Skeletal muscle satellite cell (primary cell): Measurements from ENCODE around the gene TRAF3IP1. TPM values are rescaled to one million over a fixed set of nuclear protein-coding genes. Genes with fewer than 3 reads are reported as not detected.

Experiments used
- H3K27me3 ChIP-seq: 2 replicates; pipeline ENCODE4 v1.7.0; 2013; ENCODE audit warnings: low read length; ENCODE audit not compliant: control insufficient read depth, insufficient read depth
- H3K36me3 ChIP-seq: 2 replicates; pipeline ENCODE4 v1.7.0; 2013; ENCODE audit warnings: mild to moderate bottlenecking, control low read depth, low read length; ENCODE audit not compliant: insufficient read depth
- H3K4me1 ChIP-seq: 2 replicates; pipeline ENCODE4 v1.7.0; 2013; ENCODE audit warnings: low read length; ENCODE audit not compliant: control insufficient read depth, insufficient read depth
- H3K4me2 ChIP-seq: 2 replicates; pipeline ENCODE4 v1.7.0; 2013; ENCODE audit warnings: mild to moderate bottlenecking, low read length
- H3K4me3 ChIP-seq: 2 replicates; pipeline ENCODE4 v1.7.0; 2013; ENCODE audit warnings: low read length
- H3K9ac ChIP-seq: 2 replicates; pipeline ENCODE4 v1.7.0; 2013; ENCODE audit warnings: mild to moderate bottlenecking, low read depth, low read length, moderate library complexity
- H3K9me3 ChIP-seq: replicated peaks from 2 replicates; pipeline ENCODE4 v1.7.0; 2013; ENCODE audit warnings: mild to moderate bottlenecking, control low read depth, low read length
- small RNA-seq: library from RNA; depleted of rRNA; stranded (forward); fragments of <200 nt; gene quantifications from one replicate; pipeline ENCODE3, GENCODE V24; 2012

Gene TRAF3IP1

DNA sequence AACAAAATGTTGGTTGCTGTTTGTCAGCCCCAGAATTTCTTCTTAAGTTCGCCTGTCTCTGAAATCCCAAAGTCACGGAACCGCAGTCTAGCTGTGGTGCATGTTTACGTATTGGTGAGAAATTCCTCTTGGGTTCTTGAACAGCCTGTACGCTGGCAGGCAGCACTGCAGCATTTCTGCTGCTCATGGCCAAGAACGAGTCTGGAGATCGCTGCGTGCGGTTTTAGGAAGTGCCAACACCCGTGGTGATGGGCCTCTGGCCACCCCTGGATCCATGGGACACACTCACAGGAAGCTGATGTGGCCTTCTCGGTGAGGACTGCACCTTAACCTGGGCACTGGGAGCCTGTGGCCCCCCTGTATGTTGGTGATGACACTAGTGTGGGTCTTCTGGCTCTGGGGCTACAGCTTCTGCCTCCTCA is 130.1 kb downstream of the TRAF3IP1 start:
- H3K4me3 ChIP-seq, result no peak overlapping the region
- no peaks in the 10 kb centered on the region for H3K27me3 ChIP-seq
- no peak overlapping the region for H3K9ac ChIP-seq
- H3K4me2 ChIP-seq, result no peak overlapping the region
- peaks cover 2% of the 10 kb centered on the region for H3K9me3 ChIP-seq
- peaks cover 74% of the 10 kb centered on the region for H3K36me3 ChIP-seq
- peaks cover 11% of the 10 kb centered on the region for H3K4me1 ChIP-seq

Small RNA genes lying within 50 kb of the gene (small RNA-seq; reads per million reads assigned to genes)
- gene RNU6-234P, result not detected
